GM19397 (cell line): ENCODE measurements around the gene PLA2G2E.
"Not testable (repeated sequence)": the region's sequence is repeated elsewhere in the genome, so short reads cannot be mapped to it uniquely, and the experiment has no call there.

Source experiments
- ATAC-seq: cut with Tn5 transposase; IDR thresholded peaks from one replicate; pipeline ENCODE4 v1.9.1; 2021; ENCODE audit warnings: mild to moderate bottlenecking, moderate library complexity; ENCODE audit not compliant: unreplicated experiment

PLA2G2E gene

DNA sequence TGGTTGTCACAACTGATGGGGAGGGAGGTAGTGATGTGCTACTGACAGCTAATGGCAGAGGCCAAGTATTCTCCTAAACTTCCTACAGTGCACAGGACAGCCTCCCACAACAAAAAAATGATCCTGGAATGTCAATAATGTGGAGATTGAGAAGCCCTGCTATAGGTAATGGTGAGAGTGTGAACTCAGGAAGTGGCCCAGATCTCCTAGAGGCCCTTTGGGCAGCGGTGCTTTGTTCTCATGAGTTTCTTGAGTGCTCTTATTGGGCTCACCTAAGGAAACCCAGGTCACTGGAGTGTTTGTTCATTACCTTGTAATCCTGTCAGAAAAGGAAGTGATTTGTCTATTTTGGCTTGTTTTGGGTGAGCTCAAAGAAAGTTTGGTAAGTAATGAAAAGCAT lies 35.3 kb downstream of the PLA2G2E start:
- ATAC-seq: no peak

DNA sequence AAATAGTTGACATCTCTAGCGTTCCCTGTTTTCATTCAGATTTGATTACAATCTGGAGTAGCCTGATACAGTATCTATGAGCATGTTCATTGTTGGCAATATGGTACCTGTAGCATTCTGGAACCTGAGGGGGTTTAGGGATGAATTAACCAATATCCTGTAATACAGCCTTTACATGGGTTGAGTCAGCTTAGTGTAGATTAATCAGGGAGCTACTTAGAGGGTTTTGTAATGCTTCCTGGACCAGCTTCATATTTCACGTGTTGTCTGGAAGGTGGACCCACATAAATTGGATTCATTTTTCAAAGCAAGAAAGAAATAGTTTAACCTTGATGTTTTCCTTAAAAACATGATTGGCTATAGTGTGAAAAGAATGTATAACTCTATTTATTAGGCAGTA lies 37.6 kb downstream of the PLA2G2E start:
- ATAC-seq: no peak

DNA sequence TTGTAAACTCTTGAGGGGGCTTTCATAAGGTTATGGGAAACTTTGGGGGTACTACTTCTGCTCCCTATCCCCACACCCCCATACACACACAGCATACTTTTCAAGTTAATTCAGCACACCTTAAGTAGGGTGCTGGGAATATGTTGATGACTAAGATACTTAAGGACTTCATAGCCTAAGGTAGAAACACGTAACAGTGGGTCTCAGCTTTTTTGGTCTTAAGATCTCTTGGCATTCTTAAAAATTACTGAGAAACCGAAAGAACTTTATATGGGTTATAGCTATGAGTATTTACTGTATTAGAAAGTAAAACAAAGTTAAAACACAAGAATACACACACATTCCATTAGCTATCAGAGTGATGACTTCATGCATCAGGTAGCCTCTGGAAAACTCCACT lies 39.1 kb downstream of the PLA2G2E start:
- ATAC-seq: no peak

DNA sequence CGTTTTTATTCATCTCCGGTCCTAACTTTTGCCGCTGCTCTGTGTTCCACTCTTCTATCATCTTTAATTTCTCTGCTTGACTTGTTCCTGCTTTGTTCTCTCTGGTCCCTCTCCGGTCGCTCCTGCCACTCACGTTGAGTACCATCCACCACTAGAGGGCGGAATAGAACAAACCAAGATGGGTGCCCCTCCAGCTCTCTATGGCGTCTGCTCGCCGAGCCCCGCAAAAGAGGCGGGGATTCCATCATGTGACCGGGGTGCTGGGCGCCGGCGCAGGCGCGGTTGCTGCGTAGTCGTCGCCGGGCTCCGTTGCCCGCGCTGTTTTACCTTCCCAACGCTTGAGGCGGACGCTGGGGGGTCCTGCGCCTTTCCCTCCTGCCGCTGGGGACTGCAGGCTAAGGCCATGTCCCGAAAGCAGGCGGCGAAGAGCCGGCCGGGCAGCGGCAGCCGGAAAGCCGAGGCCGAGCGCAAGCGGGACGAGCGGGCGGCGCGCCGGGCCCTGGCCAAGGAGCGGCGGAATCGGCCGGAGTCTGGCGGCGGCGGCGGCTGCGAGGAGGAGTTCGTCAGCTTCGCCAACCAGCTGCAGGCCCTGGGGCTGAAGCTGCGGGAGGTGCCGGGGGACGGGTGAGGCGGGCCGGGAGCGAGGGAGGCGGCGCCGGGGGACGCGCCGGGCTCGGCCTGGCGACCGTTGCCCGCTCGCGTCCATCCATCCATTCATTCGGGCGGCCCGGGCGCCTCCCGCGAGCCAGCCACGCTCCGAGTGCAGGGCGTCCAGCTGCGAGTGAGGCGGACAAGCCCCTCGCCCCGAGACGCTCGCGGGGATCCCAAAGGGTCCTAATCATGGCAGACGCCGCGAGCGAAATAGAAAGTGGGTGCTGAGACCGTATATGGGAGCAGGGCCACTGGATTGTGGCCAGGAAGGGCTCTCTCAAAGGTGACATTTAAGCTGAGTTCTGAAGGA lies 41.0 kb downstream of the PLA2G2E start, which contains the start of gene OTUD3:
TSS of gene OTUD3 (plus strand) at position 285 of the 961 bp plus-strand sequence. CDS start at position 404, 119 bp downstream.
- ATAC-seq: peak; percentile 85

DNA sequence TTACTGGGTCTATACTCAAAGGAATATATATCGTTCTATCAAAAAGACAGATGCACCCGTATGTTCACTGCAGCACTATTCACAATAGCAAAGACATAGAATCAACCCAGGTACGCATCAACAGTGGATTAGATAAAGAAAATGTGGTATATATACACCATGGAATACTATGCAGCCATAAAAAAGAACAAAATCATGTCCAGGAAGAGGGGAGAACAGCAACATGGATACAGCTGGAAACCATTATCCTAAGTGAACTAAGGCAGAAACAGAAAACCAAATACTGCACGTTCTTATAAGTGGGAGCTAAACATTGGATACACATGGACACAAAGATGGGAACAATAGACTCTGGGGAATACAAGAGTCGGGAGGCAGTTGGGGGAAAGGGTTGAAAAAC lies 42.6 kb downstream of the PLA2G2E start:
- not testable (repeated sequence) for ATAC-seq

DNA sequence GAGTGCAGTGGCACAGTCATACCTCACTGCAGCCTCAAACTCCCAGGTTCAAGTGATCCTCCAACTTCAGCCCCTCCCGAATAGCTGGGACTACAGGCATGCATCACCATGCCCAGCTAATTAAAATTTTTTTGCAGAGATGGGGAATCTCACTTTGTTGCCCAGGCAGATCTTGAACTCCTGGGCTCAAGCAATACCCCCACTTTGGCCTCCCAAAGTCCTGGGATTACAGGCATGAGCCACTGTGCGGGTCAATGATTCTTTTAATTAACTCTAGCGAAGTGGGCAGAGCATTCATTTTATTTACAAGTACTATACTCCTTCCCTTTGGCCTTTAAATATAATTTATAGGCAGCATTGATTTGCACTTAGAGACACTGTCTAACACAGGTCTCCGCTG lies 43.8 kb downstream of the PLA2G2E start:
- no peak for ATAC-seq

DNA sequence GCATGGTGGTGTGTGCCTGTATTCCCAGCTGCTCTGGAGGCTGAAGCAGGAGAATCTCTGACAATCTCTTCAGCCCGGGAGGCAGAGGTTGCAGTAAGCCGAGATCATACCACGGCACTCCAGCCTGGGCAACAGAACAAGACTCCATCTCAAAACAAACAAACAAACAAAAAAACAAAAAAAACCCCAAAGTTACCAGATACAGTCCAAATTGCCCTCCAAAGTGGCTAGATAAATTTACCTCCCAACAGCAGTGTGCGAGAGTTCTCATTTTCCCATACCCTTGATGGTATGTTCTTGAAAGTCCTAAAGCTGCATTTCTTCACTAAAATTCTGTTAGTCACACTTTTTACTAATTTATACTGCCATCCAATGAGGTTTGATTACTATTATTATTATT lies 44.2 kb downstream of the PLA2G2E start:
- no peak for ATAC-seq

DNA sequence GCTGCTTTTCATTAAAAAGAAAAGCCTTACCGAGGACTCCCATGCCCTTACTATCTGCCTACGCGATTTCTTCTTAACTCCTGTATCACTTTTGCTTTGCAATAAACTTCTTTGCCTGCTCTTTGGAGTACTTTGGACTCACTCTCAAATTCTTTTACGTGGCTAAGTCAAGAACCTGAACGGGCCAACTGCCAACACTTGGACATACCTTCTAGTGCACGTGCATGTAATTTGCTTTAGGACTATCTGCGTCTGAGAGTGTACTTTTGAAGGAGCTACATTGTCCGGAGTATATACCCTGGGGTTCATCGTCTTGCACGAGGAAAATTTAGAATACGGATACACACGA lies 44.8 kb downstream of the PLA2G2E start:
- ATAC-seq: no peak

DNA sequence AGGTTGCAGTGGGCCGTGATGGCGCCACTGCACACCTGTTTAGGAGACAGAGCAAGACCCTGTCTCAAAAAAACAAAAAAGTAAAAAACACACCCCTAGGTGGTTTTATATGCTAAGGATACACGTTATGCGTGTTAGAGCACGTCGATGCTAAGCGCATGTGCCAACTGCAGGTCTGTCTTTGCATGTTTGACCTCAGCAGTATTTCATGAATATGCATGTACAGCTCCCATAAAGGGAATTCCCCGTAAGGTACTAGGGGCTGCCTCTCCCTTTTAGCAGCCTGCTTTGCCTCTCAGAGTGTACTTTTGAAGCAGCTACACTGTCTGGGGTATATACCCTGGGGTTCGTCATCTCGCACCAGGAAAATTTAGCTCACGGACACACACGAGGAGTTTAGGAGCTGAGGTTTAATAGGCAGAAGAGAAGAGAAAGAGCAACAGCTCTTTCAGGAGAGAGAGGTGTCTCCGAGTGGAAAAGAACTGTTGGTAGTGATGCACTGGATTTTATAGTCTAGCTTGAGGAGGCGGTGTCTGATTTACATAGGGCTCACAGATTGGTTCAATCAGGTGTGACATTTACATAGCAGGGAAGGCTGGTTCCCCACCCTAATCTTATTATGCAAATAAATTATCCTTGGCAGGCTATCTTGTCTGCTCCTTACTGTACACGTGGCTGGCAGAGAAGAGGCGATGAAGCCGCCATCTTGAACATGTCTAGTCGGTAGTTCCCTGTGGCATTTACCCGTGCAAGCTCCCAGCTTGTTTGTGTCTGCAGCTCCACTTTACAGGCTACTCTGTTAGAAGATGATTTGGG lies 45.4 kb downstream of the PLA2G2E start:
- ATAC-seq: no peak

DNA sequence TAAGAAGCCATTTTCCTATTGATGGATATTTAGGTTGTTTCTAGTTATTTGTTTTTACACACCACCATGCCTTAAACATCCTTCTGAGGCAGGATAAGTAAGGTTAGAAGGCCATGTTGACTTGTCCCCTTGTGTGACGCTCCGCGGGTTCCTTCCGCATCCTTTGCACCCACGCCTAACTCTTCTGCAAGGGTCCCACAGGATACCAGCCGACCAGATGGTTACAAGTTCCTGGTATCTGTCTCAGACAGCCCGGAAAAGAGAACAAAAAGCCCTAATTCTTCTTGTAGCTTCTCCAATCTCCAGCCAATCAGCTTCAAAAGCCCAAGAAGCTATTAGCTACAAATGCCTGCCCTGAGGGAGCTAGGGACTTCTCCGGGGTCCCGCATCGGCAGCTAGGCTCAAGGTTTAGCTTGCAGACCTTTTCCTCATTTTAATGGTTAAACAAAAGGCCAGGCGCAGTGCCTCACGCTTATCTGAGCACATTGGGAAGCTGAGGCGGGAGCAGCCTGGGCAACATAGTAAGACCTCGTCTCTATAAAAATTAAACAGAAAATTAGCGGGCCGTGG lies 46.2 kb downstream of the PLA2G2E start:
- no peak for ATAC-seq

DNA sequence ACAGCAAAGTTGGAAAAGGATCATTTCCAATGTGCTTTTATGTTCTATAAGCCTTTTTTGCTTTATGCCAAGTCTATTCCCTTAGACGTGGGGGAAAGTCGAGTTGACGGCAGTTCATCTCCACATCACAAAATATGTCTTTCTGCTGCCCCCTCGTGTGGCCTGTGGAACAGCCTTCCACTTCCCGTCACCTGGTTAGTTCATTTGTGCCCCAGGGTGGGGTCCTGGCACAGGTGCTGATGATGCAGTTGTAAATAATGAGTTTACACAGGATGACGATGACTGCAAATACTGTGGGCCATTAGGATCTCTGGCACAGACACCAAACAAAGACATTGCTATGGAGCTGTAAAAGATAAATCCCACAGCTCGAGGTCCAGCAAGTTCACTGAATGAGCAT lies 51.2 kb downstream of the PLA2G2E start:
- no peak for ATAC-seq
